ENCODE data around the gene ERI3.

ERI3 gene

DNA sequence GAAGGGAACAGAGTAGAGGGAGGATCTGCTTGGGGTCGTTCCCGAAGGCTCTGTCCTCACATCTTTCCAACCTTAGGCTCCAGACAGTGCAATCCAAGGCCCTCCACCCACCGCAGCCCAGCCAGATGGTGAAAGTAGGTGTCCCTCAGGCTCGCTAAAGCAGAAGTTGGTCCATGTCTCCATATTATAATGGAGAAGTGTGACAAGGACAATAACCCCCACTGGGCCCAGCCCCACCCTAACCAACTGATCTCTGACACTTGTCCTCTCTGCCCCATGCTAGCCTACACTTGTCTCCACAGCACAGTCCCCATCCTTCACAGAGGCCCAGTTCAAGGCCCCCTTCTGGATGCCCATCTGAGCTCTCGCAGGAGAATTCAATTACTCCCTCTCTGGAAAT lies 93.1 kb downstream of the ERI3 start:
- TF ChIP-seq GABPA (IDR thresholded peaks at IDR 0.05; ENCODE audit: low read depth) (no peak), SPI1 (IDR thresholded peaks at IDR 0.05; ENCODE audit: borderline replicate concordance, low read depth) (no peak), POLR2AphosphoS5 (IDR thresholded peaks at IDR 0.05; ENCODE audit: low read depth) (no peak)
- DNase-seq (ENCODE audit: low read depth in 1 of 2, low spot score in 1 of 2), result peak in 1 of 2 experiments; percentile 30
- Histone ChIP-seq H3K27me3 (ENCODE audit: insufficient read depth, poor library complexity, severe bottlenecking) (no peaks in the 10 kb centered on the region), H3K4me3 (replicated peaks; ENCODE audit: insufficient read depth, low read length) (no peak overlapping the region), H3K27ac (replicated peaks) (no peak overlapping the region)

DNA sequence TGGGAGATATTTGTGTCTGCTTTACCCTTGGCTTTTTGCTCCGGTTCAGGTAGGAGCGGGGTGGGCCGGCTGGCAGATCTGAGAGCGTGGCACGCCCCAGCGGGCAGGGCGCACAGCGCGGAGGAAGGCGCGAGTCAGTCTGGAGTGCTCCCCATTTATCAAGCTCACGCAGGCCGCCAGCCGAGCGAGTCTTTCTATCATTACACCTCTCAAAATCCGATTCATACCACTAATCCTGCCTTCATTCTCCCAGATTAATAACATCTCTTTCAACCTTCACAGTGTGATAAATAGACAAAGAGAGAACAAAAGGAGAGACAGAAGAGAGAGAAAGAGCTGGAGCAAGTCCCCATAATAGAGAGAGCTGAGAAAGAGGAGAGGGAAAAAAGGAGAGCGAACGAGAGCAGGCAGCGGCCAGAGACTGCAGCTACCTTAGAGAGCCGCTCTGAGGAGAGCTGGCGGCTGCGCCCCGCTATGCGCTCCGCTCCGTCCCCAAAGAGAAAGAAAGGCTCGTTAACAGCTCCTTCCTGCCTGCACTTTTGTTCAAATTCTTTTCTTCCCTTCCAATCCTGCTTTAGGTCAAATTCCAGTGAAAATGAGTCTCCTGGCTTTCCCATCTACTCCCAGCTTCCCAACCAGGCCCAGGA lies 93.8 kb downstream of the ERI3 start:
- H3K4me3 ChIP-seq (replicated peaks; ENCODE audit: insufficient read depth, low read length), result no peak overlapping the region
- no peak for DNase-seq (ENCODE audit: low read depth in 1 of 2, low spot score in 1 of 2)
- TF ChIP-seq, protein P1, sequence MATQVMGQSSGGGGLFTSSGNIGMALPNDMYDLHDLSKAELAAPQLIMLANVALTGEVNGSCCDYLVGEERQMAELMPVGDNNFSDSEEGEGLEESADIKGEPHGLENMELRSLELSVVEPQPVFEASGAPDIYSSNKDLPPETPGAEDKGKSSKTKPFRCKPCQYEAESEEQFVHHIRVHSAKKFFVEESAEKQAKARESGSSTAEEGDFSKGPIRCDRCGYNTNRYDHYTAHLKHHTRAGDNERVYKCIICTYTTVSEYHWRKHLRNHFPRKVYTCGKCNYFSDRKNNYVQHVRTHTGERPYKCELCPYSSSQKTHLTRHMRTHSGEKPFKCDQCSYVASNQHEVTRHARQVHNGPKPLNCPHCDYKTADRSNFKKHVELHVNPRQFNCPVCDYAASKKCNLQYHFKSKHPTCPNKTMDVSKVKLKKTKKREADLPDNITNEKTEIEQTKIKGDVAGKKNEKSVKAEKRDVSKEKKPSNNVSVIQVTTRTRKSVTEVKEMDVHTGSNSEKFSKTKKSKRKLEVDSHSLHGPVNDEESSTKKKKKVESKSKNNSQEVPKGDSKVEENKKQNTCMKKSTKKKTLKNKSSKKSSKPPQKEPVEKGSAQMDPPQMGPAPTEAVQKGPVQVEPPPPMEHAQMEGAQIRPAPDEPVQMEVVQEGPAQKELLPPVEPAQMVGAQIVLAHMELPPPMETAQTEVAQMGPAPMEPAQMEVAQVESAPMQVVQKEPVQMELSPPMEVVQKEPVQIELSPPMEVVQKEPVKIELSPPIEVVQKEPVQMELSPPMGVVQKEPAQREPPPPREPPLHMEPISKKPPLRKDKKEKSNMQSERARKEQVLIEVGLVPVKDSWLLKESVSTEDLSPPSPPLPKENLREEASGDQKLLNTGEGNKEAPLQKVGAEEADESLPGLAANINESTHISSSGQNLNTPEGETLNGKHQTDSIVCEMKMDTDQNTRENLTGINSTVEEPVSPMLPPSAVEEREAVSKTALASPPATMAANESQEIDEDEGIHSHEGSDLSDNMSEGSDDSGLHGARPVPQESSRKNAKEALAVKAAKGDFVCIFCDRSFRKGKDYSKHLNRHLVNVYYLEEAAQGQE (IDR thresholded peaks at IDR 0.05; ENCODE audit: insufficient replicate concordance, low read depth), result no peak
- TF ChIP-seq SPI1 (IDR thresholded peaks at IDR 0.05; ENCODE audit: borderline replicate concordance, low read depth), result no peak
- no peak for TF ChIP-seq GABPA (IDR thresholded peaks at IDR 0.05; ENCODE audit: low read depth)
- no peak for TF ChIP-seq POLR2AphosphoS5 (IDR thresholded peaks at IDR 0.05; ENCODE audit: low read depth)
- TF ChIP-seq, protein P2, sequence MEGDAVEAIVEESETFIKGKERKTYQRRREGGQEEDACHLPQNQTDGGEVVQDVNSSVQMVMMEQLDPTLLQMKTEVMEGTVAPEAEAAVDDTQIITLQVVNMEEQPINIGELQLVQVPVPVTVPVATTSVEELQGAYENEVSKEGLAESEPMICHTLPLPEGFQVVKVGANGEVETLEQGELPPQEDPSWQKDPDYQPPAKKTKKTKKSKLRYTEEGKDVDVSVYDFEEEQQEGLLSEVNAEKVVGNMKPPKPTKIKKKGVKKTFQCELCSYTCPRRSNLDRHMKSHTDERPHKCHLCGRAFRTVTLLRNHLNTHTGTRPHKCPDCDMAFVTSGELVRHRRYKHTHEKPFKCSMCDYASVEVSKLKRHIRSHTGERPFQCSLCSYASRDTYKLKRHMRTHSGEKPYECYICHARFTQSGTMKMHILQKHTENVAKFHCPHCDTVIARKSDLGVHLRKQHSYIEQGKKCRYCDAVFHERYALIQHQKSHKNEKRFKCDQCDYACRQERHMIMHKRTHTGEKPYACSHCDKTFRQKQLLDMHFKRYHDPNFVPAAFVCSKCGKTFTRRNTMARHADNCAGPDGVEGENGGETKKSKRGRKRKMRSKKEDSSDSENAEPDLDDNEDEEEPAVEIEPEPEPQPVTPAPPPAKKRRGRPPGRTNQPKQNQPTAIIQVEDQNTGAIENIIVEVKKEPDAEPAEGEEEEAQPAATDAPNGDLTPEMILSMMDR (IDR thresholded peaks at IDR 0.05; ENCODE audit: insufficient read depth, low read length), result no peak
- no peak overlapping the region for H3K27ac ChIP-seq (replicated peaks)
- H3K27me3 ChIP-seq (ENCODE audit: insufficient read depth, poor library complexity, severe bottlenecking), result no peaks in the 10 kb centered on the region

DNA sequence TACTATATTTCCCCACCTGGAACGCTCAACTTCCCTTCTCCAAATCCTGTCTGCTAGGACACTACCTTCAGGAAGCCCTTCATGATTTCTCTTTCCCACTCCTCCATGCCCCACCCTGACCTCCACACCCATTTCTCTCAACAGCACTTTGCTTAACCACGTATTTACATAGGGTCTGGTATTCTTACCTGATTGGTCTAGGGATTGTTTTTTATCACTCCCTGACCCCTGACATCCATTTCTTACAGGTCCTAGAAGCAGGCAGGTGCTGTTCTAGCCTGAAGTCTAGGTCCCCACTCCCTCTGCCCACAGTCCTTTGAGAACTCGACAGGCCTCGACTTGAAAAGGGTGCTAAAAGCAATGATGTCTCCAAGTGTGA lies 94.3 kb downstream of the ERI3 start:
- Histone ChIP-seq H3K27me3 (ENCODE audit: insufficient read depth, poor library complexity, severe bottlenecking) (no peaks in the 10 kb centered on the region), H3K4me3 (replicated peaks; ENCODE audit: insufficient read depth, low read length) (no peak overlapping the region), H3K27ac (replicated peaks) (no peak overlapping the region)
- TF ChIP-seq, protein P2 (IDR thresholded peaks at IDR 0.05; ENCODE audit: insufficient read depth, low read length), result no peak
- no peak for TF ChIP-seq SPI1 (IDR thresholded peaks at IDR 0.05; ENCODE audit: borderline replicate concordance, low read depth)
- TF ChIP-seq POLR2AphosphoS5 (IDR thresholded peaks at IDR 0.05; ENCODE audit: low read depth), result no peak
- TF ChIP-seq, protein P1 (IDR thresholded peaks at IDR 0.05; ENCODE audit: insufficient replicate concordance, low read depth), result no peak
- TF ChIP-seq GABPA (IDR thresholded peaks at IDR 0.05; ENCODE audit: low read depth), result no peak
- DNase-seq (ENCODE audit: low read depth in 1 of 2, low spot score in 1 of 2), result no peak

DNA sequence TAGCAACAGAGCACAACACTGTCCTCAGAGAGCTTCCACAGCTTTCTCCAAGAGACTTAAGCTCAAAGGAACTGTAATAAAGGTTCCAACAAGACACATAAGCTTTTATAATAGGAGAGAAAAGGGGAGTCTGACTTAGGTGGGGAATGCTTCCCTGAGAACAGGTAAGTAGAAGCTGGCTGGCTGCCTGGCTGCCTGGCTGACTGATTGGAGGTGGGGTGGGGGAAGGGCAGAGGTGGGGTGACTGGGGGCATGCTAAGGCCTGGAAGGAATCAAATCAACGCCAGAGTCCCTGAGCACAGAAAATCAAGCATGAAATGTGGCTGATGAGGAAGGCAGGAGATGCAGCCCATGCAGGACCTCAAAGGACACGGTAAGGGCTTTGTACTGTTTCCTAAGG lies 96.0 kb downstream of the ERI3 start:
- TF ChIP-seq, protein P2 (IDR thresholded peaks at IDR 0.05; ENCODE audit: insufficient read depth, low read length), result no peak
- TF ChIP-seq POLR2AphosphoS5 (IDR thresholded peaks at IDR 0.05; ENCODE audit: low read depth), result no peak
- TF ChIP-seq SPI1 (IDR thresholded peaks at IDR 0.05; ENCODE audit: borderline replicate concordance, low read depth), result no peak

More for the DNA sequence above, 96.0 kb downstream of the ERI3 start:
- Histone ChIP-seq H3K27ac (replicated peaks) (no peak overlapping the region), H3K4me3 (replicated peaks; ENCODE audit: insufficient read depth, low read length) (no peak overlapping the region), H3K27me3 (ENCODE audit: insufficient read depth, poor library complexity, severe bottlenecking) (no peaks in the 10 kb centered on the region)
- no peak for DNase-seq (ENCODE audit: low read depth in 1 of 2, low spot score in 1 of 2)
